SU-DHL-6 (cell line): ENCODE measurements around the gene KMT5B.
"Not testable (repeated sequence)": the region's sequence is repeated elsewhere in the genome, so short reads cannot be mapped to it uniquely, and the experiment has no call there.

Experiments
- H2AFZ ChIP-seq: fragments of 200-600 bp; sonication (generic); 2 replicates; pipeline ENCODE4 v1.6.1; 2014; ENCODE audit warnings: low read depth, mild to moderate bottlenecking, moderate library complexity, mixed read lengths, antibody characterized with exemption, low read length; ENCODE audit not compliant: severe bottlenecking
- H3F3A ChIP-seq: fragments of 200-600 bp; shearing (Covaris generic); 2 replicates; pipeline ENCODE4 v1.6.0; 2016; ENCODE audit warnings: antibody characterized with exemption, mild to moderate bottlenecking; ENCODE audit not compliant: insufficient read depth
- H3K27ac ChIP-seq: fragments of 200-600 bp; sonication (generic); 2 replicates; pipeline ENCODE4 v1.5.1; 2016; ENCODE audit warnings: low read depth, mild to moderate bottlenecking, low read length, moderate library complexity, mixed read lengths
- H3K27me3 ChIP-seq: fragments of 200-600 bp; sonication (generic), shearing (Covaris generic); 2 replicates; pipeline ENCODE4 v1.6.0; 2014; ENCODE audit warnings: mild to moderate bottlenecking, low read length
- H3K36me3 ChIP-seq: fragments of 200-600 bp; sonication (generic); 2 replicates; pipeline ENCODE4 v1.6.1; 2014; ENCODE audit warnings: mild to moderate bottlenecking, low read length, mixed read lengths
- H3K4me2 ChIP-seq: fragments of 300-600, 200-600 bp; shearing (Covaris generic), sonication (generic); 2 replicates; pipeline ENCODE4 v1.6.0; 2014; ENCODE audit warnings: low read length, low read depth, mild to moderate bottlenecking; ENCODE audit not compliant: poor library complexity, severe bottlenecking
- H3K4me3 ChIP-seq: fragments of 200-600 bp; sonication (generic); 2 replicates; pipeline ENCODE4 v1.5.1; 2014; ENCODE audit warnings: antibody characterized with exemption, low read length, mild to moderate bottlenecking, mixed read lengths; ENCODE audit not compliant: insufficient read depth, poor library complexity, severe bottlenecking
- H3K79me2 ChIP-seq: fragments of 200-600 bp; sonication (generic); 2 replicates; pipeline ENCODE4 v1.6.1; 2014; ENCODE audit warnings: mild to moderate bottlenecking, low read length, moderate library complexity; ENCODE audit not compliant: insufficient read depth
- H3K9ac ChIP-seq: fragments of 200-600 bp; sonication (generic); 2 replicates; pipeline ENCODE4 v1.7.0; 2014; ENCODE audit warnings: mild to moderate bottlenecking, low read length
- H3K9me2 ChIP-seq: fragments of 200-600 bp; sonication (generic); replicated peaks from 2 replicates; pipeline ENCODE4 v1.6.1; 2014; ENCODE audit warnings: low read length; ENCODE audit not compliant: insufficient read depth
- H3K9me3 ChIP-seq: fragments of 200-600 bp; sonication (generic); 2 replicates; pipeline ENCODE4 v1.6.1; 2014; ENCODE audit warnings: low read length, mixed read lengths; ENCODE audit not compliant: insufficient read depth
- H4K20me1 ChIP-seq: fragments of 200-600 bp; sonication (generic); 2 replicates; pipeline ENCODE4 v1.6.1; 2014; ENCODE audit warnings: low read depth, mild to moderate bottlenecking, antibody characterized with exemption, low read length, moderate library complexity, mixed read lengths
- EZH2phosphoT487 ChIP-seq: fragments of 200-600 bp; sonication (generic), shearing (Covaris generic); conservative IDR thresholded peaks from 2 replicates; pipeline ENCODE4 v1.6.1; 2018; ENCODE audit warnings: mild to moderate bottlenecking, antibody characterized with exemption, low read length, moderate library complexity, mixed read lengths
- TF ChIP-seq, protein P1 (sequence below): fragments of 200-600 bp; sonication (generic); IDR thresholded peaks from one replicate; pipeline ENCODE4 v1.5.1; 2017; ENCODE audit warnings: antibody characterized with exemption, mild to moderate bottlenecking, low read length, moderate library complexity; ENCODE audit not compliant: insufficient read depth, poor library complexity, severe bottlenecking

KMT5B gene

DNA sequence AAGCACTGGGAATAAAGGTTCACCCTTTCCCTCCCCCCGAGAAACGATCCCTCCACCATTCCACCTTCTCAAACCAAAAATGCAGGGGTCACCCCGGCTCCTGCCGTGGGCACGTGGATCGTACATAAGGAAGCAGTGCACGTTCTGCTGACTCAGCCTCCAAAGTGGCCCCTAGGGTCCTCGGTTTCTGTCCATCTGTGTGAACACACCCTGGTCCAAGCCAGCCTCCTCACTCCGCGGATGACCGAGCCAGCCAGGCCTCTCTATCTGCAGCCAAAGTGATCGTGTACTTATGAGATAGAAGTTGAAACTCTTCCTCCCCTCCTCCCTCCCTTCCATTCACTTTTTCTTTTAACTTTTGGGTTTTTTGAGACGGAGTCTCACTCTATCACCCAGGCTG lies 42.4 kb upstream of the KMT5B start:
- Histone ChIP-seq H3K4me3 (no peak overlapping the region), H3K9me2 (no peaks in the 10 kb centered on the region), H3F3A (no peaks in the 10 kb centered on the region), H3K9ac (no peak overlapping the region), H3K9me3 (no peaks in the 10 kb centered on the region), H4K20me1 (no peaks in the 10 kb centered on the region), H3K27ac (no peak overlapping the region), H2AFZ (no peak overlapping the region), H3K27me3 (no peaks in the 10 kb centered on the region), H3K79me2 (no peaks in the 10 kb centered on the region), H3K36me3 (no peaks in the 10 kb centered on the region), H3K4me2 (no peak overlapping the region)
- TF ChIP-seq, protein P1, sequence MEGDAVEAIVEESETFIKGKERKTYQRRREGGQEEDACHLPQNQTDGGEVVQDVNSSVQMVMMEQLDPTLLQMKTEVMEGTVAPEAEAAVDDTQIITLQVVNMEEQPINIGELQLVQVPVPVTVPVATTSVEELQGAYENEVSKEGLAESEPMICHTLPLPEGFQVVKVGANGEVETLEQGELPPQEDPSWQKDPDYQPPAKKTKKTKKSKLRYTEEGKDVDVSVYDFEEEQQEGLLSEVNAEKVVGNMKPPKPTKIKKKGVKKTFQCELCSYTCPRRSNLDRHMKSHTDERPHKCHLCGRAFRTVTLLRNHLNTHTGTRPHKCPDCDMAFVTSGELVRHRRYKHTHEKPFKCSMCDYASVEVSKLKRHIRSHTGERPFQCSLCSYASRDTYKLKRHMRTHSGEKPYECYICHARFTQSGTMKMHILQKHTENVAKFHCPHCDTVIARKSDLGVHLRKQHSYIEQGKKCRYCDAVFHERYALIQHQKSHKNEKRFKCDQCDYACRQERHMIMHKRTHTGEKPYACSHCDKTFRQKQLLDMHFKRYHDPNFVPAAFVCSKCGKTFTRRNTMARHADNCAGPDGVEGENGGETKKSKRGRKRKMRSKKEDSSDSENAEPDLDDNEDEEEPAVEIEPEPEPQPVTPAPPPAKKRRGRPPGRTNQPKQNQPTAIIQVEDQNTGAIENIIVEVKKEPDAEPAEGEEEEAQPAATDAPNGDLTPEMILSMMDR, result no peak
- TF ChIP-seq EZH2phosphoT487, result no peak

GRCh38 chr11:68254421-68254820 lies 41.3 kb upstream of the KMT5B start:
- Histone ChIP-seq H3K36me3 (no peaks in the 10 kb centered on the region), H3K9me2 (no peaks in the 10 kb centered on the region), H3K9ac (no peak overlapping the region), H3K27me3 (no peaks in the 10 kb centered on the region), H3K9me3 (no peaks in the 10 kb centered on the region), H3K4me3 (no peak overlapping the region), H3K79me2 (no peaks in the 10 kb centered on the region), H2AFZ (no peak overlapping the region), H3K27ac (no peak overlapping the region), H3K4me2 (no peak overlapping the region), H3F3A (no peaks in the 10 kb centered on the region), H4K20me1 (no peaks in the 10 kb centered on the region)
- TF ChIP-seq, protein P1, result no peak
- no peak for TF ChIP-seq EZH2phosphoT487

GRCh38 chr11:68251765-68252164 lies 38.7 kb upstream of the KMT5B start:
- H3K4me3 ChIP-seq, result no peak overlapping the region
- H3F3A ChIP-seq, result no peaks in the 10 kb centered on the region
- H4K20me1 ChIP-seq, result no peaks in the 10 kb centered on the region
- H3K27me3 ChIP-seq, result no peaks in the 10 kb centered on the region
- no peaks in the 10 kb centered on the region for H3K9me3 ChIP-seq
- H2AFZ ChIP-seq, result no peak overlapping the region
- H3K27ac ChIP-seq, result no peak overlapping the region
- no peaks in the 10 kb centered on the region for H3K36me3 ChIP-seq
- H3K4me2 ChIP-seq, result no peak overlapping the region
- no peak overlapping the region for H3K9ac ChIP-seq
- no peaks in the 10 kb centered on the region for H3K79me2 ChIP-seq
- TF ChIP-seq EZH2phosphoT487, result no peak
- TF ChIP-seq, protein P1, result no peak
- H3K9me2 ChIP-seq, result no peaks in the 10 kb centered on the region

DNA sequence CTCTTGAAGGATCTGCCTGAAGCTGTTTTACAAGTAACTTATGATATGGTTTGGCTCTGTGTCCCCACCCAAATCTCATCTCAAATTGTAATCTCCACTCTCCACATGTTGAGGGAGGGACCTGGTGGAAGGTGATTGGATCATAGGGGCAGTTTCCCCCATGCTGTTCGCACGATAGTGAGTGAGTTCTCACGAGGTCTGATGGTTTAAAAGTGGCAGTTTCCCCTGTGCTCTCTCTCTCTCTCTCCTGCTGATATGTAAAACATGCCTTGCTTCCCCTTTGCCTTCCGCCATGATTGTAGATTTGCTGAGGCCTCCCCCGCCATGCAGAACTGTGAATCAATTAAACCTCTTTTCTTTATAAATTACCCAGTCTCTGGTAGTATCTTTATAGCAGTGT lies 31.8 kb upstream of the KMT5B start:
- not testable (repeated sequence) for H3K27me3 ChIP-seq, H3K9me2 ChIP-seq, H3F3A ChIP-seq, H3K4me2 ChIP-seq, H3K36me3 ChIP-seq, H3K27ac ChIP-seq, H3K4me3 ChIP-seq, H2AFZ ChIP-seq, H3K9me3 ChIP-seq, H3K9ac ChIP-seq, H3K79me2 ChIP-seq, H4K20me1 ChIP-seq

DNA sequence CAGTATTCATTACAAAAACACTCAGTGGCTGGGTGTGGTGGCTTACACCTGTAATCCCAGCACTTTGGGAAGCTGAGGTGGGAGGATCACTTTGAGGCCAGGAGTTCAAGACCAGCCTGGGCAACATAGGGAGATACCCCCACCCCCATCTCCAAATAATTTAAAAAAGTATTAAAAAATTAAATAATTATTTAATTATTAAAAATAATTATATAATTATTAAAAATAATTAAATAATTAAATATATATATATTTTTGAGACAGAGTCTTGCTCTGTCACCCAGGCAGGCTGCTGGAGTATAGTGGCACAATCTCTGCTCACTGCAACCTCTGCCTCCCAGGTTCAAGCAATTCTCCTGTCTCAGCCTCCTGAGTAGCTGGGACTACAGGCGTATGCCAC lies 30.8 kb upstream of the KMT5B start:
- H3K27me3 ChIP-seq, H3K79me2 ChIP-seq, H3K36me3 ChIP-seq, H3K9me3 ChIP-seq, H3K4me3 ChIP-seq, H3K9ac ChIP-seq, H3F3A ChIP-seq, H3K27ac ChIP-seq, H3K4me2 ChIP-seq, H2AFZ ChIP-seq, H3K9me2 ChIP-seq, H4K20me1 ChIP-seq: not testable (repeated sequence)
